Measurements from ENCODE around the gene TMEM8B.

Gene TMEM8B

DNA sequence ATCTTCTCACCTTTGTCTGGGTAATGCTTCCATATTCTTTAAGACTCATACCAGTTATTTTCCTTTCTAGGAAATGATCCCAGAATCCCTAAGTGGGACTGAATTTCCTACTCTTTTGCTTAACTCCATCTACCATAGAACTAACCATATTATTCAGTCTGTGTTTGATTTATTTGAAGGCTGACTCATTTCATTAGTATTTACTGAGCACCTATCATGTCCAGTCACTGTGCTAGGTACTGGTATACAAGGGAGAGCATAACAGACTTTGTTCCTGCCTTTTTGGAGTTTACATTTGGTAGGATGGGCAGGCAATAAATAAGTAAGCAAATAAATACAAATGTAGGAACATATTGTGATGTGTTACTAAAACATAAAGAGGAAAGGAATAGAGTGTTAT is 33.3 kb upstream of the TMEM8B start:
- no peak for TF ChIP-seq FOXP2 (optimal IDR thresholded peaks at IDR 0.05; ENCODE audit: borderline replicate concordance, extremely low read depth, extremely low read length, insufficient read depth)
- TF ChIP-seq REST (IDR thresholded peaks at IDR 0.05; ENCODE audit: insufficient read depth in 1 of 2, low read depth in 2 of 2, low read length in 2 of 2) = no peak
- no peak for TF ChIP-seq TAF1 (IDR thresholded peaks at IDR 0.05; ENCODE audit: borderline replicate concordance, insufficient read depth, low read length)
- TF ChIP-seq SIN3A (IDR thresholded peaks at IDR 0.05; ENCODE audit: borderline replicate concordance, insufficient read depth, low read length) = no peak
- TF ChIP-seq POLR2AphosphoS5 (IDR thresholded peaks at IDR 0.05; ENCODE audit: low read depth, low read length) = no peak

- TF ChIP-seq FOXP2 (optimal IDR thresholded peaks at IDR 0.05; ENCODE audit: borderline replicate concordance, extremely low read depth, extremely low read length, insufficient read depth) = no peak
- no peak for TF ChIP-seq SIN3A (IDR thresholded peaks at IDR 0.05; ENCODE audit: borderline replicate concordance, insufficient read depth, low read length)
- no peak for TF ChIP-seq POLR2AphosphoS5 (IDR thresholded peaks at IDR 0.05; ENCODE audit: low read depth, low read length)
- no peak for TF ChIP-seq TAF1 (IDR thresholded peaks at IDR 0.05; ENCODE audit: borderline replicate concordance, insufficient read depth, low read length)
- TF ChIP-seq REST (IDR thresholded peaks at IDR 0.05; ENCODE audit: insufficient read depth in 1 of 2, low read depth in 2 of 2, low read length in 2 of 2) = no peak
These were observed 31.5 kb upstream of the TMEM8B start for GRCh38 chr9:35797311-35798109.

GRCh38 chr9:35798658-35799374 is 30.2 kb upstream of the TMEM8B start:
- TF ChIP-seq REST (IDR thresholded peaks at IDR 0.05; ENCODE audit: insufficient read depth in 1 of 2, low read depth in 2 of 2, low read length in 2 of 2) (no peak), TAF1 (IDR thresholded peaks at IDR 0.05; ENCODE audit: borderline replicate concordance, insufficient read depth, low read length) (no peak), FOXP2 (optimal IDR thresholded peaks at IDR 0.05; ENCODE audit: borderline replicate concordance, extremely low read depth, extremely low read length, insufficient read depth) (no peak), SIN3A (IDR thresholded peaks at IDR 0.05; ENCODE audit: borderline replicate concordance, insufficient read depth, low read length) (no peak), POLR2AphosphoS5 (IDR thresholded peaks at IDR 0.05; ENCODE audit: low read depth, low read length) (no peak)

DNA sequence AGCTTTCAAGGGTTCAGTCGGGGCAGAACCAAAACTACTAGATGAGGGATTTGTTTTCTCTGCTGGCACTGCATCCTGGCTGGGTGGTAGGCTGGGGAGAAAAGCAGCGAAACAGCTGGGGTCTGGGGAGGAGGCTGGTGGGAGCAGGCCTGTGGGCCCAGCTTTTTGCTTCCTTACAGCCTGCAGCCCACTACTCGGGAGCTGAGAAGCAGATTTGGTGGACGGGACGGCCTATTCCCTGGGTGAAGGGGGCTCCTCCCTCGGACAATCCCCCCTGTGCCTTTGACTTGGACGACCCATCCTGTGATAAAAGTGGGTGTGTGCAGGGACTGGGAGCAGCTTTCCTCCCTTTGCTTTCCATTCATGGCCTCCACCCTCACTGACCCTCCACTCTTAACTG is 28.5 kb upstream of the TMEM8B start:
- TF ChIP-seq POLR2AphosphoS5 (IDR thresholded peaks at IDR 0.05; ENCODE audit: low read depth, low read length) (no peak), SIN3A (IDR thresholded peaks at IDR 0.05; ENCODE audit: borderline replicate concordance, insufficient read depth, low read length) (no peak), REST (IDR thresholded peaks at IDR 0.05; ENCODE audit: insufficient read depth in 1 of 2, low read depth in 2 of 2, low read length in 2 of 2) (no peak), FOXP2 (optimal IDR thresholded peaks at IDR 0.05; ENCODE audit: borderline replicate concordance, extremely low read depth, extremely low read length, insufficient read depth) (no peak), TAF1 (IDR thresholded peaks at IDR 0.05; ENCODE audit: borderline replicate concordance, insufficient read depth, low read length) (no peak)

Measured in PFSK-1 (cell line).